Esophagus squamous epithelium (tissue), 5 donors: ENCODE measurements around the gene HSF5. TPM values are rescaled to one million over a fixed set of nuclear protein-coding genes. Genes with fewer than 3 reads are reported as not detected.
A peak's percentile ranks its signal among the peaks of the same experiment; 100 is the strongest.

Source experiments
- DNase-seq: peaks from one replicate; lab custom pipeline; 2025; lab: John Stamatoyannopoulos, UW
- H3K27ac ChIP-seq, 4 donors: fragments of 200-600 bp; sonication (generic); one replicate each; pipeline ENCODE4 v1.5.1; 2016 to 2019; ENCODE audit warnings: mild to moderate bottlenecking in 1 of 4
- H3K27me3 ChIP-seq, 4 donors: fragments of 200-600 bp; sonication (generic); 1 replicate in 3 of 4; 2 replicates in 1 of 4; pipeline versions ENCODE4 v1.5.1 to v1.6.0; 2017 to 2021; ENCODE audit warnings: antibody characterized with exemption in 1 of 4
- H3K36me3 ChIP-seq, 3 donors: fragments of 200-600 bp; sonication (generic); one replicate each; pipeline ENCODE4 v1.5.1; 2016 to 2019
- H3K4me1 ChIP-seq, 3 donors: fragments of 200-600 bp; sonication (generic); one replicate each; pipeline ENCODE4 v1.5.1; 2017 to 2019
- H3K4me3 ChIP-seq, 4 donors: fragments of 200-600 bp; sonication (generic); 1 replicate in 3 of 4; 2 replicates in 1 of 4; pipeline ENCODE4 v1.5.1; 2016 to 2019; ENCODE audit warnings: mild to moderate bottlenecking in 2 of 4, moderate library complexity in 1 of 4
- H3K9me3 ChIP-seq, 3 donors: fragments of 200-600 bp; sonication (generic); one replicate each; pipeline ENCODE4 v1.5.1; 2016 to 2019
- POLR2A ChIP-seq, 4 donors: fragments of 450-650 bp; IDR thresholded peaks; one replicate each; pipeline ENCODE4 v1.6.1; 2017; ENCODE audit warnings: antibody characterized with exemption in 4 of 4, mild to moderate bottlenecking in 4 of 4, moderate library complexity in 3 of 4
- WGBS, 2 donors: methylation state at CpG; one replicate each; pipeline ENCODE4 v1.1.5; 2018; 5-methylcytosine and 5-hydroxymethylcytosine counted together
- intact Hi-C: fragments of 100-400 bp; cut with DNase I; formaldehyde crosslinking; loops from one replicate; pipeline ENCODE4 v1.15.0; 2022
- total RNA-seq, 4 donors: library from RNA; depleted of rRNA; stranded (reverse); fragments of >200 nt; gene quantifications; one replicate each; pipeline ENCODE4 v1.1.0, GENCODE V29; 2016
- TF ChIP-seq, protein P1 (sequence below), 6 experiments: fragments of 450-650 bp in 4 of 6; fragments of 200-600 bp in 2 of 6; sonication (generic) in 2 of 6; IDR thresholded peaks; one replicate each; pipeline ENCODE4 v1.5.1; 2016 to 2019; ENCODE audit warnings: antibody characterized with exemption in 6 of 6, mild to moderate bottlenecking in 4 of 6, moderate library complexity in 4 of 6
- donor health status: DM: yes; HTN: yes; CAD: no.

Gene HSF5
- total RNA-seq, 4 donors from 2014 or later, result under 0.01 TPM; not detected in 3

DNA sequence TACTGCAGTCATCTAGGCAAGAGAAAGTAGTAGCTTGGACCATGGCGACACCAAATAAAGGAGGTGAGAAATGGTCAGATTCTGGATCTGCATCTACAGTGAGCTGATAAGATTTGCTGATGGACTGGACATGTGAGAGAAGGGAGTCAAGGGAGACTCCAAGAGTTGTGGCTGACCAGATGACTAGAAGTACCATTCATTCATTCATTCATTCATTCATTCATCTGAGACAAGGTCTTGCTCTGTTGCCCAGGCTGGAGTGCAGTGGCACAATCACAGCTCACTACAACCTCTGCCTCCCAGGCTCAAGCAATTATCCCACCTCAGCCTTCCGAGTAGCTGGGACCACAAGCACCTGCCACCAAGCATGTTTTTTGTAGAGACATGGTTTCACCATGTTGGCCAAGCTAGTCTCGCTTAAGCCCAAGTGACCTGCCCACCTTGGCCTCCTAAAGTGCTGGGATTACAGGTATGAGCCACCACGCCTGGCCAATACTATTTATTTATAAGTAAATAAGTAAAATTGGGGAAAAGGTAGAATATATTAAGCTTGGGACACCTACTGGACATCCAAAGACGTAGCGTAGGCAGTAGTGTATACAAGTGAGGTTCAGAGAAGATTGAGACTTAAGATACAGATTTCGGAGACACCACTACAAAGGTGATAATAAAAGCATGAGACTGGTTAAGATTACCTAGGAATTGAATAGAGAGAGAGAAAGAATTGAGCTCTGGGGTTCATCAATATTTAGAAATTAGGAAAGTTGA is 55.2 kb downstream of the HSF5 start:
- 82 to 85% methylated on average over 5 to 7 of the region's 7 CpGs for WGBS, 2 donors
- no peak for TF ChIP-seq POLR2A (IDR thresholded peaks at IDR 0.05)
- TF ChIP-seq, protein P1, sequence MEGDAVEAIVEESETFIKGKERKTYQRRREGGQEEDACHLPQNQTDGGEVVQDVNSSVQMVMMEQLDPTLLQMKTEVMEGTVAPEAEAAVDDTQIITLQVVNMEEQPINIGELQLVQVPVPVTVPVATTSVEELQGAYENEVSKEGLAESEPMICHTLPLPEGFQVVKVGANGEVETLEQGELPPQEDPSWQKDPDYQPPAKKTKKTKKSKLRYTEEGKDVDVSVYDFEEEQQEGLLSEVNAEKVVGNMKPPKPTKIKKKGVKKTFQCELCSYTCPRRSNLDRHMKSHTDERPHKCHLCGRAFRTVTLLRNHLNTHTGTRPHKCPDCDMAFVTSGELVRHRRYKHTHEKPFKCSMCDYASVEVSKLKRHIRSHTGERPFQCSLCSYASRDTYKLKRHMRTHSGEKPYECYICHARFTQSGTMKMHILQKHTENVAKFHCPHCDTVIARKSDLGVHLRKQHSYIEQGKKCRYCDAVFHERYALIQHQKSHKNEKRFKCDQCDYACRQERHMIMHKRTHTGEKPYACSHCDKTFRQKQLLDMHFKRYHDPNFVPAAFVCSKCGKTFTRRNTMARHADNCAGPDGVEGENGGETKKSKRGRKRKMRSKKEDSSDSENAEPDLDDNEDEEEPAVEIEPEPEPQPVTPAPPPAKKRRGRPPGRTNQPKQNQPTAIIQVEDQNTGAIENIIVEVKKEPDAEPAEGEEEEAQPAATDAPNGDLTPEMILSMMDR (IDR thresholded peaks at IDR 0.05), result peak in 1 of 6 experiments; percentile 4
- no peak for DNase-seq
- H3K27ac ChIP-seq, result no peak overlapping the region
- no peaks in the 10 kb centered on the region for H3K9me3 ChIP-seq
- H3K4me1 ChIP-seq, result no peaks in the 10 kb centered on the region
- H3K4me3 ChIP-seq, result no peak overlapping the region
- intact Hi-C loops, result no loop called here
- no peaks in the 10 kb centered on the region for H3K27me3 ChIP-seq
- no peaks in the 10 kb centered on the region for H3K36me3 ChIP-seq

DNA sequence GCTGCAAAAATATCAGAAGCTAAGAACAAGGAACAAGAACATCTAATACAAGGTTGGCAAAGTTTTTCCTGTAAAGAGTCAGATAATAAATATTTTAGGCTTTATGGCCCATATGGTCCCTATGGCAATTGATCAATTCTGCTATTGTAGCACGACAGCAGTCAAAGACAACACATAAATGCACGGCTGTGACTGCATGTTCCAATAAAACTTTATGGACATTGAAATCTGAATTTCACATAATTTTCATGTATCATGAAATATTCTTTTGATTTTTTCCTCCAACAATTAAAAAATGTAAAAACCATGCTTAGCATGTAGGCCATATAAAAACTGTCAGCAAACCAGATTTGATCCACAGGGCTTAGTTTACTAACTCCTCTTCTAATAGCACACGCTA is 60.4 kb downstream of the HSF5 start:
- Histone ChIP-seq H3K27me3 (no peaks in the 10 kb centered on the region), H3K36me3 (no peaks in the 10 kb centered on the region), H3K27ac (no peak overlapping the region), H3K4me1 (no peaks in the 10 kb centered on the region), H3K4me3 (no peak overlapping the region), H3K9me3 (no peaks in the 10 kb centered on the region)
- no peak for DNase-seq
- WGBS, 2 donors, result 78 to 79% methylated on average over 3 of the region's 3 CpGs
- intact Hi-C loops, result no loop called here
- TF ChIP-seq POLR2A (IDR thresholded peaks at IDR 0.05), result no peak
- TF ChIP-seq, protein P1 (IDR thresholded peaks at IDR 0.05), result no peak

DNA sequence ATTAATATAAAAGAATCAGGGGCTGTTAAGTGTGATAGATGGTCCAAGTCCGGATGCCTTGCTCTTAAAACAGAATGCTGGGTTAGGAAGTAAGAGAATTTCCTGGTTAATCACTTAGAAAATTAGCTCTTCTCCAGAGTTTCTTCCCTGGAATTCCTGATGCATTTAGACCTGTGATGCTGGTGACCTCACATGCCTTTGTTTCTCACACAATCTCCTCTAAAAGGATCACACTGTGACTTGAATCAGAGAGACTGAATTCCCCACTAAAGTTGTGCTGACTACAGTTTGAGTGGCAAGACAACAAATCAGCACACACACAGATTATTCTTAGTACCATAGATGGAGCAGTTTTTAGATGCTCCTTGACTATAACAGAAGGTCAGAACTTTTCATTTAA is 66.5 kb downstream of the HSF5 start:
- 67 to 79% methylated on average over 1 of the region's 1 CpG for WGBS, 2 donors
- Histone ChIP-seq H3K36me3 (no peaks in the 10 kb centered on the region), H3K4me1 (peaks cover 0 to 12% (median 0%) of the 10 kb centered on the region in 3 donors), H3K27me3 (peaks cover 0 to 9% (median 0%) of the 10 kb centered on the region in 4 donors), H3K4me3 (no peak overlapping the region), H3K9me3 (no peaks in the 10 kb centered on the region), H3K27ac (no peak overlapping the region)
- no peak for DNase-seq
- TF ChIP-seq, protein P1 (IDR thresholded peaks at IDR 0.05), result no peak
- TF ChIP-seq POLR2A (IDR thresholded peaks at IDR 0.05), result no peak
- intact Hi-C loops, result no loop called here

DNA sequence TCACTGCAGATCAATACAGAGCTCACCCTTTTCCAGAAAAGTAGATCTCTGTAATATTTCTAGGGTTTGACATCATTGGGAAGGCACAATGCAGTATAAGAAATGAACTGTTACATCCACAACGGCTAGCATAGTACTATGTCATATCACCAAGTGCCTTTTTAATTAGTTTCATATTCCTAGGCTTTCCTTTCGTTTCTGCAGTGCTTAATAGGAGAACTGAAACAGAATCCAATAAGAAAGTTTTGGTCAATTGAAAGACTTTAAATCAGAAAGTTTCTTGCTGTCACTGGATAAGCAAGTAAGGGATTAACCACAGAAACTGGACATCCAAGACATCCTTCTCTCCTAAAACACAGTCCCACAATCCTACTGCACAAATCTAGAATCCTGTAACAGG is 67.4 kb downstream of the HSF5 start:
- DNase-seq, result no peak
- 58 to 63% methylated on average over 2 of the region's 2 CpGs for WGBS, 2 donors
- intact Hi-C loops, result no loop called here

More for the DNA sequence above, 67.4 kb downstream of the HSF5 start:
- H3K4me1 ChIP-seq, result peaks cover 0 to 12% (median 0%) of the 10 kb centered on the region in 3 donors
- TF ChIP-seq, protein P1 (IDR thresholded peaks at IDR 0.05), result no peak
- no peak for TF ChIP-seq POLR2A (IDR thresholded peaks at IDR 0.05)
- no peak overlapping the region for H3K27ac ChIP-seq
- no peak overlapping the region for H3K4me3 ChIP-seq
- no peaks in the 10 kb centered on the region for H3K36me3 ChIP-seq
- no peaks in the 10 kb centered on the region for H3K9me3 ChIP-seq
- peaks cover 0 to 9% (median 0%) of the 10 kb centered on the region in 4 donors for H3K27me3 ChIP-seq
